Dendritic cell treated with granulocyte-macrophage colony-stimulating factor and Interleukin-4, amounts not matched to agents 40 ng/mL and 50 ng/mL, for 4 days (primary cell): ENCODE measurements around the gene GRAMD1A.

ENCODE experiments used
- H3K27ac Mint-ChIP-seq: one replicate; pipeline ENCODE4 v1.8.0; 2022; ENCODE audit warnings: mild to moderate bottlenecking, mixed read lengths
- H3K27me3 Mint-ChIP-seq: one replicate; pipeline ENCODE4 v1.8.0; 2022; ENCODE audit warnings: mild to moderate bottlenecking, mixed read lengths
- H3K36me3 Mint-ChIP-seq: one replicate; pipeline ENCODE4 v1.8.0; 2022; ENCODE audit warnings: low read depth, mixed read lengths
- H3K4me1 Mint-ChIP-seq: one replicate; pipeline ENCODE4 v1.8.0; 2022; ENCODE audit warnings: low read depth, mixed read lengths
- H3K4me3 Mint-ChIP-seq: one replicate; pipeline ENCODE4 v1.8.0; 2022; ENCODE audit warnings: mild to moderate bottlenecking, moderate library complexity, mixed read lengths
- H3K9me3 Mint-ChIP-seq: one replicate; pipeline ENCODE4 v1.8.0; 2022; ENCODE audit warnings: mixed read lengths
- intact Hi-C: fragments of 100-400 bp; cut with micrococcal nuclease; formaldehyde crosslinking; loops from one replicate; pipeline ENCODE4 v1.15.0; 2022

The GRAMD1A gene

GRCh38 chr19:35037716-35038622, 37.8 kb downstream of the GRAMD1A start:
- intact Hi-C loops, result no loop called here
- no peak overlapping the region for H3K4me3 Mint-ChIP-seq
- peaks cover 70% of the 10 kb centered on the region for H3K27me3 Mint-ChIP-seq
- no peaks in the 10 kb centered on the region for H3K9me3 Mint-ChIP-seq
- H3K27ac Mint-ChIP-seq, result peak overlapping the region; percentile 69
- H3K4me1 Mint-ChIP-seq, result peaks cover 38% of the 10 kb centered on the region
- no peaks in the 10 kb centered on the region for H3K36me3 Mint-ChIP-seq

GRCh38 chr19:35038623-35039512, 38.7 kb downstream of the GRAMD1A start:
- Mint-ChIP-seq H3K4me1 (peaks cover 38% of the 10 kb centered on the region), H3K9me3 (no peaks in the 10 kb centered on the region)
- intact Hi-C loops, result no loop called here

GRCh38 chr19:35039881-35040825, 40.0 kb downstream of the GRAMD1A start:
- Mint-ChIP-seq H3K4me3 (peak overlapping the region; percentile 64), H3K36me3 (no peaks in the 10 kb centered on the region), H3K4me1 (peaks cover 39% of the 10 kb centered on the region), H3K27me3 (peaks cover 75% of the 10 kb centered on the region), H3K9me3 (no peaks in the 10 kb centered on the region), H3K27ac (peak overlapping the region; percentile 66)
- intact Hi-C loops, result loop anchor here (10.0 kb wide), 1 partner anchor 55 kb away; no protein-coding TSS in a partner anchor

More at GRCh38 chr19:35038623-35039512, 38.7 kb downstream of the GRAMD1A start:
- Mint-ChIP-seq H3K36me3 (no peaks in the 10 kb centered on the region), H3K27me3 (peaks cover 70% of the 10 kb centered on the region), H3K4me3 (no peak overlapping the region), H3K27ac (peak overlapping the region; percentile 50)

GRCh38 chr19:35040826-35041547, 40.9 kb downstream of the GRAMD1A start:
- H3K4me3 Mint-ChIP-seq, result peak overlapping the region; percentile 64
- H3K4me1 Mint-ChIP-seq, result peaks cover 47% of the 10 kb centered on the region
- no peaks in the 10 kb centered on the region for H3K9me3 Mint-ChIP-seq
- intact Hi-C loops, result loop anchor here (10.0 kb wide), 1 partner anchor 54 kb away; no protein-coding TSS in a partner anchor
- no peaks in the 10 kb centered on the region for H3K36me3 Mint-ChIP-seq
- peaks cover 81% of the 10 kb centered on the region for H3K27me3 Mint-ChIP-seq
- peak overlapping the region; percentile 66 for H3K27ac Mint-ChIP-seq

GRCh38 chr19:35041548-35042055, 41.5 kb downstream of the GRAMD1A start, which contains the start of gene HPN:
Gene HPN (plus strand): TSS chr19:35041721. CDS start chr19:35042507, 786 bp downstream.
- Mint-ChIP-seq H3K27me3 (peaks cover 81% of the 10 kb centered on the region), H3K4me1 (peaks cover 48% of the 10 kb centered on the region), H3K9me3 (no peaks in the 10 kb centered on the region), H3K27ac (peak within 1 kb of the TSS; percentile 66), H3K4me3 (peak within 1 kb of the TSS; percentile 64), H3K36me3 (no peaks in the 10 kb centered on the region)
- intact Hi-C loops, result loop anchor here (10.0 kb wide), 1 partner anchor 53 kb away; no protein-coding TSS in a partner anchor

GRCh38 chr19:35042056-35042730, 42.1 kb downstream of the GRAMD1A start:
- peak overlapping the region; percentile 11 for H3K4me3 Mint-ChIP-seq

GRCh38 chr19:35042954-35043604, 43.0 kb downstream of the GRAMD1A start:
- intact Hi-C loops, result loop anchor here (10.0 kb wide), 1 partner anchor 52 kb away; no protein-coding TSS in a partner anchor
- H3K36me3 Mint-ChIP-seq, result no peaks in the 10 kb centered on the region
- H3K27me3 Mint-ChIP-seq, result peaks cover 68% of the 10 kb centered on the region
- H3K27ac Mint-ChIP-seq, result peak overlapping the region; percentile 1
- no peak overlapping the region for H3K4me3 Mint-ChIP-seq
- H3K4me1 Mint-ChIP-seq, result peaks cover 39% of the 10 kb centered on the region
- no peaks in the 10 kb centered on the region for H3K9me3 Mint-ChIP-seq

More at GRCh38 chr19:35042056-35042730, 42.1 kb downstream of the GRAMD1A start:
- H3K4me1 Mint-ChIP-seq, result peaks cover 47% of the 10 kb centered on the region
- H3K36me3 Mint-ChIP-seq, result no peaks in the 10 kb centered on the region
- no peaks in the 10 kb centered on the region for H3K9me3 Mint-ChIP-seq
- peaks cover 77% of the 10 kb centered on the region for H3K27me3 Mint-ChIP-seq
- intact Hi-C loops, result loop anchor here (10.0 kb wide), 1 partner anchor 53 kb away; no protein-coding TSS in a partner anchor
- H3K27ac Mint-ChIP-seq, result peak overlapping the region; percentile 36

GRCh38 chr19:35043906-35044305, 43.8 kb downstream of the GRAMD1A start:
- no peak overlapping the region for H3K4me3 Mint-ChIP-seq
- H3K27ac Mint-ChIP-seq, result no peak overlapping the region
- intact Hi-C loops, result loop anchor here (10.0 kb wide), 1 partner anchor 51 kb away; no protein-coding TSS in a partner anchor
- H3K4me1 Mint-ChIP-seq, result peaks cover 31% of the 10 kb centered on the region
- H3K9me3 Mint-ChIP-seq, result no peaks in the 10 kb centered on the region
- H3K36me3 Mint-ChIP-seq, result no peaks in the 10 kb centered on the region
- peaks cover 67% of the 10 kb centered on the region for H3K27me3 Mint-ChIP-seq

- intact Hi-C loops, result loop anchor here (10.0 kb wide), 1 partner anchor 50 kb away; no protein-coding TSS in a partner anchor
- no peaks in the 10 kb centered on the region for H3K36me3 Mint-ChIP-seq
- H3K27ac Mint-ChIP-seq, result no peak overlapping the region
- H3K27me3 Mint-ChIP-seq, result peaks cover 61% of the 10 kb centered on the region
- no peak overlapping the region for H3K4me3 Mint-ChIP-seq
- no peaks in the 10 kb centered on the region for H3K9me3 Mint-ChIP-seq
- peaks cover 25% of the 10 kb centered on the region for H3K4me1 Mint-ChIP-seq
Observed at GRCh38 chr19:35044317-35045117, 44.4 kb downstream of the GRAMD1A start.

GRCh38 chr19:35045667-35046300, 45.7 kb downstream of the GRAMD1A start:
- H3K4me3 Mint-ChIP-seq, result no peak overlapping the region
- intact Hi-C loops, result loop anchor here (10.0 kb wide), 1 partner anchor 49 kb away; no protein-coding TSS in a partner anchor

More at GRCh38 chr19:35045667-35046300, 45.7 kb downstream of the GRAMD1A start:
- peaks cover 49% of the 10 kb centered on the region for H3K27me3 Mint-ChIP-seq
- no peaks in the 10 kb centered on the region for H3K9me3 Mint-ChIP-seq
- peaks cover 15% of the 10 kb centered on the region for H3K4me1 Mint-ChIP-seq
- H3K36me3 Mint-ChIP-seq, result no peaks in the 10 kb centered on the region
- H3K27ac Mint-ChIP-seq, result no peak overlapping the region
